HEK293 (cell line): ENCODE results near the gene VPS13D.

Source experiments
- SP2 ChIP-seq: fragments of 450-650 bp; formaldehyde crosslinking; IDR thresholded peaks from 2 replicates; pipeline ENCODE4 v1.5.1; 2016; ENCODE audit warnings: missing biosample characterization, missing genetic modification characterization
- TCF7L2 ChIP-seq: IDR thresholded peaks from 2 replicates; pipeline ENCODE4 v1.6.1; 2011; ENCODE audit warnings: low read depth, mild to moderate bottlenecking, inconsistent platforms, low read length, moderate library complexity, borderline replicate concordance
- ZBTB20 ChIP-seq: fragments of 450-650 bp; formaldehyde crosslinking; IDR thresholded peaks from 2 replicates; pipeline ENCODE4 v1.5.1; 2016; ENCODE audit warnings: missing biosample characterization, missing genetic modification characterization
- ZBTB7A ChIP-seq: fragments of 450-650 bp; formaldehyde crosslinking; IDR thresholded peaks from 2 replicates; pipeline ENCODE4 v1.5.1; 2016; ENCODE audit warnings: low read depth, missing biosample characterization, missing genetic modification characterization
- ZNF394 ChIP-seq: fragments of 450-650 bp; formaldehyde crosslinking; IDR thresholded peaks from 2 replicates; pipeline ENCODE4 v1.5.1; 2016; ENCODE audit warnings: missing biosample characterization, missing genetic modification characterization, mild to moderate bottlenecking, moderate library complexity, borderline replicate concordance
- ZNF423 ChIP-seq: fragments of 450-650 bp; formaldehyde crosslinking; IDR thresholded peaks from 2 replicates; pipeline ENCODE4 v1.5.1; 2016; ENCODE audit warnings: missing biosample characterization, missing genetic modification characterization
- ZNF530 ChIP-seq: fragments of 450-650 bp; formaldehyde crosslinking; IDR thresholded peaks from 2 replicates; pipeline ENCODE4 v1.5.1; 2016; ENCODE audit warnings: low read depth, missing biosample characterization, missing genetic modification characterization
- TF ChIP-seq, protein P1 (sequence below): fragments of 450-650 bp; formaldehyde crosslinking; IDR thresholded peaks from 2 replicates; pipeline ENCODE4 v1.5.1; 2016; ENCODE audit warnings: missing biosample characterization, missing genetic modification characterization
- TF ChIP-seq, protein P2 (sequence below): fragments of 450-650 bp; formaldehyde crosslinking; IDR thresholded peaks from 2 replicates; pipeline ENCODE4 v1.5.1; 2016; ENCODE audit warnings: missing biosample characterization, missing genetic modification characterization
- TF ChIP-seq, protein P3 (sequence below): fragments of 450-650 bp; formaldehyde crosslinking; IDR thresholded peaks from 2 replicates; pipeline ENCODE4 v1.5.1; 2017; ENCODE audit warnings: missing biosample characterization, mild to moderate bottlenecking, missing genetic modification characterization, moderate library complexity
- TF ChIP-seq, protein P4 (sequence below): fragments of 450-650 bp; formaldehyde crosslinking; IDR thresholded peaks from 2 replicates; pipeline ENCODE4 v1.5.1; 2016; ENCODE audit warnings: missing biosample characterization, missing genetic modification characterization, low read depth

DNA sequence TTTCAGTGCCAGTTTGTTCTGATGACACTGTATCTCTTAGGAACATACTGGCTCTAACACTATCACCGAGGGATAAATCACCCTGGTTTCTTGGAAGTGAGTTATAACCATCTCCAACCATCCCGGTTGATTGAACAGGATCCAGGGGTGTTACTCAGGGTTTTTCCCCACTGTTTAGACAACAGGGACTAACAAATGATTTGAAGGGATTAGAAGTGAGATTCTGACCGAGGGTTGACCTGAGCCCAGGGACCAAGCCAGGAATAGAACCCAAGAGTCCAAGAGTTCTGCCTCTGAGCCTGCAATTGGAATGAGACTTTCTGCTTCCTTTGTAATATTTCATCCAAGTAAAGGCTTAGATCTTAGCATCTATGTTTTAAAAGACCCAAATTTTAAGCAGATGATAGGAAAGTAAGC lies 234.2 kb downstream of the VPS13D start:
- TF ChIP-seq, protein P1, sequence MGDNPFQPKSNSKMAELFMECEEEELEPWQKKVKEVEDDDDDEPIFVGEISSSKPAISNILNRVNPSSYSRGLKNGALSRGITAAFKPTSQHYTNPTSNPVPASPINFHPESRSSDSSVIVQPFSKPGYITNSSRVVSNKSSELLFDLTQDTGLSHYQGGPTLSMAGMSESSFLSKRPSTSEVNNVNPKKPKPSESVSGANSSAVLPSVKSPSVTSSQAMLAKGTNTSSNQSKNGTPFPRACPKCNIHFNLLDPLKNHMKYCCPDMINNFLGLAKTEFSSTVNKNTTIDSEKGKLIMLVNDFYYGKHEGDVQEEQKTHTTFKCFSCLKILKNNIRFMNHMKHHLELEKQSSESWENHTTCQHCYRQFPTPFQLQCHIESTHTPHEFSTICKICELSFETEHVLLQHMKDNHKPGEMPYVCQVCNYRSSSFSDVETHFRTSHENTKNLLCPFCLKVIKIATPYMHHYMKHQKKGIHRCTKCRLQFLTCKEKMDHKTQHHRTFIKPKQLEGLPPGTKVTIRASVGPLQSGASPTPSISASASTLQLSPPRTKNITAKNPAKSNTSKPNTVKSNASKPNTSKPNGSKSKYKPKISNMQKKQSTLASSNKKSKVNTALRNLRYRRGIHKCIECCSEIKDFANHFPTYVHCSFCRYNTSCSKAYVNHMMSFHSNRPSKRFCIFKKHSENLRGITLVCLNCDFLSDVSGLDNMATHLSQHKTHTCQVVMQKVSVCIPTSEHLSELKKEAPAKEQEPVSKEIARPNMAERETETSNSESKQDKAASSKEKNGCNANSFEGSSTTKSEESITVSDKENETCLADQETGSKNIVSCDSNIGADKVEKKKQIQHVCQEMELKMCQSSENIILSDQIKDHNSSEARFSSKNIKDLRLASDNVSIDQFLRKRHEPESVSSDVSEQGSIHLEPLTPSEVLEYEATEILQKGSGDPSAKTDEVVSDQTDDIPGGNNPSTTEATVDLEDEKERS (tag by site-specific recombination), result no peak
- TF ChIP-seq, protein P2, sequence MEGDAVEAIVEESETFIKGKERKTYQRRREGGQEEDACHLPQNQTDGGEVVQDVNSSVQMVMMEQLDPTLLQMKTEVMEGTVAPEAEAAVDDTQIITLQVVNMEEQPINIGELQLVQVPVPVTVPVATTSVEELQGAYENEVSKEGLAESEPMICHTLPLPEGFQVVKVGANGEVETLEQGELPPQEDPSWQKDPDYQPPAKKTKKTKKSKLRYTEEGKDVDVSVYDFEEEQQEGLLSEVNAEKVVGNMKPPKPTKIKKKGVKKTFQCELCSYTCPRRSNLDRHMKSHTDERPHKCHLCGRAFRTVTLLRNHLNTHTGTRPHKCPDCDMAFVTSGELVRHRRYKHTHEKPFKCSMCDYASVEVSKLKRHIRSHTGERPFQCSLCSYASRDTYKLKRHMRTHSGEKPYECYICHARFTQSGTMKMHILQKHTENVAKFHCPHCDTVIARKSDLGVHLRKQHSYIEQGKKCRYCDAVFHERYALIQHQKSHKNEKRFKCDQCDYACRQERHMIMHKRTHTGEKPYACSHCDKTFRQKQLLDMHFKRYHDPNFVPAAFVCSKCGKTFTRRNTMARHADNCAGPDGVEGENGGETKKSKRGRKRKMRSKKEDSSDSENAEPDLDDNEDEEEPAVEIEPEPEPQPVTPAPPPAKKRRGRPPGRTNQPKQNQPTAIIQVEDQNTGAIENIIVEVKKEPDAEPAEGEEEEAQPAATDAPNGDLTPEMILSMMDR, result no peak
- TF ChIP-seq ZNF423 (tag by site-specific recombination) (no peak), SP2 (no peak), ZNF394 (tag by site-specific recombination) (no peak), TCF7L2 (no peak), ZNF530 (tag by site-specific recombination) (no peak), ZBTB20 (no peak), ZBTB7A (no peak)
- TF ChIP-seq, protein P3, sequence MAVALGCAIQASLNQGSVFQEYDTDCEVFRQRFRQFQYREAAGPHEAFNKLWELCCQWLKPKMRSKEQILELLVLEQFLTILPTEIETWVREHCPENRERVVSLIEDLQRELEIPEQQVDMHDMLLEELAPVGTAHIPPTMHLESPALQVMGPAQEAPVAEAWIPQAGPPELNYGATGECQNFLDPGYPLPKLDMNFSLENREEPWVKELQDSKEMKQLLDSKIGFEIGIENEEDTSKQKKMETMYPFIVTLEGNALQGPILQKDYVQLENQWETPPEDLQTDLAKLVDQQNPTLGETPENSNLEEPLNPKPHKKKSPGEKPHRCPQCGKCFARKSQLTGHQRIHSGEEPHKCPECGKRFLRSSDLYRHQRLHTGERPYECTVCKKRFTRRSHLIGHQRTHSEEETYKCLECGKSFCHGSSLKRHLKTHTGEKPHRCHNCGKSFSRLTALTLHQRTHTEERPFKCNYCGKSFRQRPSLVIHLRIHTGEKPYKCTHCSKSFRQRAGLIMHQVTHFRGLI (tag by site-specific recombination), result no peak
- TF ChIP-seq, protein P4, sequence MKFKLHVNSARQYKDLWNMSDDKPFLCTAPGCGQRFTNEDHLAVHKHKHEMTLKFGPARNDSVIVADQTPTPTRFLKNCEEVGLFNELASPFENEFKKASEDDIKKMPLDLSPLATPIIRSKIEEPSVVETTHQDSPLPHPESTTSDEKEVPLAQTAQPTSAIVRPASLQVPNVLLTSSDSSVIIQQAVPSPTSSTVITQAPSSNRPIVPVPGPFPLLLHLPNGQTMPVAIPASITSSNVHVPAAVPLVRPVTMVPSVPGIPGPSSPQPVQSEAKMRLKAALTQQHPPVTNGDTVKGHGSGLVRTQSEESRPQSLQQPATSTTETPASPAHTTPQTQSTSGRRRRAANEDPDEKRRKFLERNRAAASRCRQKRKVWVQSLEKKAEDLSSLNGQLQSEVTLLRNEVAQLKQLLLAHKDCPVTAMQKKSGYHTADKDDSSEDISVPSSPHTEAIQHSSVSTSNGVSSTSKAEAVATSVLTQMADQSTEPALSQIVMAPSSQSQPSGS (tag by site-specific recombination), result no peak
